HG02970 (cell line): Measurements from ENCODE around the gene SERPINA4.

Experiments used
- ATAC-seq: cut with Tn5 transposase; IDR thresholded peaks from one replicate; pipeline ENCODE4 v1.9.1; 2021; ENCODE audit warnings: mild to moderate bottlenecking, moderate library complexity, moderate number of reproducible peaks; ENCODE audit not compliant: unreplicated experiment, low FRiP score

The SERPINA4 gene

DNA sequence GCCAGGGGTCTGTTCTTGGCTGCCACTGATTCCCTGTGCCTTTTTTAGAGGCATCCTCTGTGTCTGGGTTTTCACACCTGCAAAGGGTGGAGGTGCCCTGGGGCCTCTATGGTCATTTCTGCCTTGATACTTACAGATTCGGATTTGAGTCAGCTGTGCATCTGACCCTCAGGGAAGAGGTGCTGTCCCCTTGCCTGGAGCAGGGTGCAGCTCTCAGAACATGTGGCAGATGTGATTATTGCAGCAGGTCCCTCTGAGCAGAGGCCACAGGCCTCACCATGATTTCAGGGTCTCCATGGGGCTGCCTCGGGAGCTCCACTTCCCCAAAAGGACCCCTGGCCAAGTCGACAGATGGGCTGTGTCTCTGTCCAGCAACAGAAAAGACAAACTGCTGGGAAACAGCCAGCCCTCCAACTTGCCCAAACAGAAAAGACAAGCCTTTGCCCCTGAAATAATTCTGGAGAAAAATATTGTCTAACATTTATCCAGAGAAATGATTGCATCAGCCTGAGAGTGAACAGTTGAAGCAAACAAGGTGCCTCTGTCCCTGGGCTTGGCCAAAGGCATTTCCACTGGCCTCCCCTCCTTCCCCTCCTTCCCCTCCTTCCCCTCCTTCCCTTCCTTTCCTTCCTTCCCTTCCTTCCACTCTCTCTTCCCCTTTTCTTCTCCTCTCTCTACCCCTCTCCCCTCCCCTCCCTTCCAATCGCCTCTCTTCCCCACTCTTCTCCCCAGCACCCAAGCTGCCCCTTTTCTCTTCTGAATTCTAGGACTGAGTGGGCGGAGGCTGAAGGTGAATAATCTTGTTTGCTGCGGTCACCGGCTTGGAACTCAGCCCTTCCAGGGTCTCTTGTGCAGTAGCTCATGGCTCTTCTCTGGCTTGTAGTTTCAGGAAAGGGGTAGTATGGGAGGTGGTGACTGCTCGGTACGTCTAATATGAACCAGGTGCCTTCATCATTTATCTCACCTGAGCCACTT is 51.6 kb downstream of the SERPINA4 start:
- no peak for ATAC-seq

GRCh38 chr14:94613720-94614644 is 52.7 kb downstream of the SERPINA4 start:
- ATAC-seq = no peak

GRCh38 chr14:94614802-94615201 is 53.6 kb downstream of the SERPINA4 start:
- ATAC-seq = no peak

DNA sequence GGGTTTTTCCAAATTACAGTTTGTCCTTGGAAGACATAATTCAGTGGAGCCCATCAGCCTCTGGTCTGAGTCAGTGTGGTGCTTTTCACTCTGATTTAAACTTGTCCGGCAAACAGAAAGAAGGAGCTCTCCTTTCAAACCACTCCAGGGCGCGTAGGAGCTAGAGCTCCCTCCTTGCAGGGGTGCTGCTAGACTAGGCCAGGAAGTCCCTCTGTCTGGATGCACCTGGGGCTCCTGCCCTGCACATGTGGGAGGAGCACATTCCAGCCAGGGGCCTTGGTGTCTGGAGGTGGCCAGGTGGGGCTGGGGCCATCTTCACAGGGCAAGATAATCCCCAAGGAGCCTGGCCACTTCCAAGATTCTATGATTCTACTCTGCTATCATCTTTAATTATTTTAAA is 54.0 kb downstream of the SERPINA4 start:
- no peak for ATAC-seq

DNA sequence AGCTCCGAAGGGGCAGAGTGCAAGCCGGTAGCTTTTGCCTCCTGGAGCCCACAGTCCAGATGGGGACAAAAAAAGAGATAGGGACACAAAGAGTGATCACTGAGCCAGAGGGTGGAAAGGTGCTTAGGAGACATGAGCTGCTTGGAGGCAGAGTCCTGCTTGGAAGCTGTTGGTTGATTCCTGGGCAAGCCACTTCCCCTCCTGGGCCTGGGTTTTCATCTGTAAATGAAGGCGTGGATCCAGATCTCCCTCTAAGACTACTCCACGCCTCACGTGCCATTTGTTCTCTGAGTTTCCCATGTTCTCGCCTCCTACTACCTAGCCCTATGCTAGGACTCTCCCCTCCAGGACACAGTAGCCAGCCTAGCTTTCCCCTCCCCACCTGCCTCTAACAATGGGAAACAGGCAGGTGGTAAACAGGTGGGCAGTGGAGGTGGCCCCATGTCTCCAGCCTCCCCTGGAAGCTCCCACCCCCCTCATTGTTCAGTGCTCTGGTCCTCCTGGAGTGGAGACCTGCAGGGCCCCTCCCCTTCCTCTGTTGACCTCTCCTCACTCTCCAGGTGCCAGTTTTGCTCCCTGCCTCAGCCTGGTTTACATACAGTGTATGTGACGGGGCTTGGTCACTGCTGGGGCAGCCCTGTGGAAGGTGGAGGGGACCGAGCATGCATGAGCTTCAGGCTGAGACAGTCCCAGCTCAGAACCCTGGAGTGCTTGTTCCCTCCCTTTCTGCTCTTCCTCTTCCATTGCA is 54.8 kb downstream of the SERPINA4 start:
- ATAC-seq = no peak

GRCh38 chr14:94617366-94617941 is 56.2 kb downstream of the SERPINA4 start:
- no peak for ATAC-seq

DNA sequence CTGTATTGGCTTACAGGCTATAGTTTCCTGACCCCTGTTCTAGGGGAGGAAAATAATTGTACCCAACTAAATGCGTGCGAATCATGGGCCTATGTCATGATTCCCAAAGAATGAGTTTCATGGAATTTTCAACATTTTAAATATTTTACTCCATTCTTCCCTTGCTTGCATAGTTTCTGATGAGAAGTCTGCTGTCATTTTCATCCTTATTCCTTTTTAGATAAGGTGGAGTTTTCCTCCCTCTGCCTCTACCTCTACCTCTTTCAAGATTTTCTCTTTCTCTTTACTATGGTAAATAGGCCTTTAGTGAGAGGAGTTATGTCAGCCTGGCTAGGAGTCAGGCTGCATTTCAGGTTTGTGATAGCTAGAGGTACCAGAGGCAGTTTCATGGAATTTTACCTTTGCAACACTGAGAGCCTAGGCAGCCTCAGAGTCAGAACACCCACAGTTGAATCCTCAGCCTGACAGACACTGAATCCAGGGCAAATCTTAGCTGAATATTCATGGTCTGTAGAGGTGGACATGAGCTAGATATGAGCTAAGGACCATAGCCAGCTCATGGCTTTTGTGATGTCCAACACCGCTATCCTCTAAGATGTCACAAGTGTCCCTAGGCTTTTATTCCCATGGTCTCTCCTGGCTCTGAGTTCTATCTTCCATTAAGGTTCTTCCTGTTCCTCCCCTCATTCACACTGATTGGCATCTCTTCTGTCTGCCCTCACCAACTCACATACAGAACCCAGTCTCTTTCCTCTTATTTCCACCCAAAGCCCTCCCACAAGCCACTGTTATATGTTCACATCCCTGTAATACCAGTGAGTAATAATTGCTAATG is 57.0 kb downstream of the SERPINA4 start:
- no peak for ATAC-seq

DNA sequence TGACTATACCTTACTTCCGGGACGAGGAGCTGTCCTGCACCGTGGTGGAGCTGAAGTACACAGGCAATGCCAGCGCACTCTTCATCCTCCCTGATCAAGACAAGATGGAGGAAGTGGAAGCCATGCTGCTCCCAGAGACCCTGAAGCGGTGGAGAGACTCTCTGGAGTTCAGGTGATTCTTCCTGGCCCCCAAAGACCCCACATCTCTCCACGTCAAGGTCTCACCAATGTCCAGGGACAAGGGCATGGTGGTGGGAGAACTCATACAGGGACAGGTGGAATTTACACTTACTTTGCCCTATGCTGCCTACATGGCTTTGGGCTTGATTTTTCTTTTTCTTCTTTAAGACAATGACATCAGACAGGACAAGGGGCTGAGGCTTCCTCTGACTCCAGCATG is 58.1 kb downstream of the SERPINA4 start:
- ATAC-seq = no peak
